ENCODE data around the gene MRTO4.
"Not testable (repeated sequence)": the region's sequence is repeated elsewhere in the genome, so short reads cannot be mapped to it uniquely, and the experiment has no call there.

The MRTO4 gene

DNA sequence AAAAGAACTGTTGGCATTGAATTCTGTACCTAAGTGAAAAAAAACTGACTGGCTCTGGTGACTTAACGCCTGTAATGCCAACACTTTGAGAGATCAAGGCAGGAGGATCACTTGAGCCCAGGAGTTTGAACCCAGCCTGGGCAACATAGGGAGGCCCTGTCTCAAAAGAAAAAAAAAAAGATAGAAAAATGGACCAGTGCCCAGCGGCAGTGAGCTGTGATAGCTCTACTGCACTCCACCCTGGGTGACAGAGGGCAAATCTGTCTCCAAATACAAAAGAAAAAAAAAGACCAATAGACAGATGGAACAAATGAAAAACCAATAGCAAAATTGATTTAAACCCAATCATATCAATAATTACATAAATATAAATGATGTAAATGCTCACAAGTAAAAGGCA, 37.6 kb downstream of the MRTO4 start:
- TF ChIP-seq, protein P1, sequence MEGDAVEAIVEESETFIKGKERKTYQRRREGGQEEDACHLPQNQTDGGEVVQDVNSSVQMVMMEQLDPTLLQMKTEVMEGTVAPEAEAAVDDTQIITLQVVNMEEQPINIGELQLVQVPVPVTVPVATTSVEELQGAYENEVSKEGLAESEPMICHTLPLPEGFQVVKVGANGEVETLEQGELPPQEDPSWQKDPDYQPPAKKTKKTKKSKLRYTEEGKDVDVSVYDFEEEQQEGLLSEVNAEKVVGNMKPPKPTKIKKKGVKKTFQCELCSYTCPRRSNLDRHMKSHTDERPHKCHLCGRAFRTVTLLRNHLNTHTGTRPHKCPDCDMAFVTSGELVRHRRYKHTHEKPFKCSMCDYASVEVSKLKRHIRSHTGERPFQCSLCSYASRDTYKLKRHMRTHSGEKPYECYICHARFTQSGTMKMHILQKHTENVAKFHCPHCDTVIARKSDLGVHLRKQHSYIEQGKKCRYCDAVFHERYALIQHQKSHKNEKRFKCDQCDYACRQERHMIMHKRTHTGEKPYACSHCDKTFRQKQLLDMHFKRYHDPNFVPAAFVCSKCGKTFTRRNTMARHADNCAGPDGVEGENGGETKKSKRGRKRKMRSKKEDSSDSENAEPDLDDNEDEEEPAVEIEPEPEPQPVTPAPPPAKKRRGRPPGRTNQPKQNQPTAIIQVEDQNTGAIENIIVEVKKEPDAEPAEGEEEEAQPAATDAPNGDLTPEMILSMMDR (conservative IDR thresholded peaks at IDR 0.05; ENCODE audit: low read depth, low read length): no peak
- DNase-seq (ENCODE audit: low read depth): no peak
- H3K4me3 ChIP-seq (ENCODE audit: low read length): peak overlapping the region; percentile 51

DNA sequence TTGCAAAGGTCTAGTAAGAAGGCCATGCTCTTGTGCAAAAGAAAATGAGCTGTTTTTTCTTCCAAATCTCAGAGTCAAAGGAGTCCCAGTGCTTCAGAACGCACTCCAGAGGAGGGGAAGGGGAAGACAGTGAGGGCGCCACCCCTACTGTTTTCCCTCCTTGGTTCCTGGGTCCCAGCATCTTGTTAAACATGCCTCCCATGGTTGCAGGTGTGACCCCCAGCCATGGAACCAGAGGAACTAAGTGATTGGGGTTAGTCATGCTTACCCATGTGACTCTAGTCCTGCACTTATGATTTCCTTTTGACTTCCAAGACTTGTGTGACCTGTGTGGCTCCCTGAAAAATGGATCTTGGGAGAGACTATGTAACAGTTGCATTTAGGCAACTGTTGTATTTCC, 43.0 kb downstream of the MRTO4 start:
- no peak for DNase-seq (ENCODE audit: low read depth)
- TF ChIP-seq, protein P1 (conservative IDR thresholded peaks at IDR 0.05; ENCODE audit: low read depth, low read length): no peak
- H3K4me3 ChIP-seq (ENCODE audit: low read length): no peak overlapping the region

DNA sequence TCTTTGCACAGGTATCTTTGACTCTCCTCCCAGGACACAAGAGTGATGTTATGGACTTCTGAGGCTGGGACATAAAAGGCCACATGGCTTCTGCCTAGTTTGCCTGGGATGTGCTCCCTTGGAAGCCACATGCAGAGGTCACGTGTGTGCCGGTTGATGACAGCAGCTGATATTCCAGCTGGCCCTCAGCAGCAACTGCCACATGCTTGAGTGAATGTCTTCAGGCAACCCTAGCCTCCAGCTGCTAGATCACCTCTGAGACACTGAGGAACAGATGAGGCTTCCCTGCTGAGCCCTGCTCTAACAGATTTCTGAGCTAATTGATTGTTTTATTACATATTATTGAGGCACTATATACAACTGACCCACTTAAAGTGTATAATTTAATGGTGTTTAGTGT, 48.6 kb downstream of the MRTO4 start:
- DNase-seq (ENCODE audit: low read depth): no peak
- no peak overlapping the region for H3K4me3 ChIP-seq (ENCODE audit: low read length)
- TF ChIP-seq, protein P1 (conservative IDR thresholded peaks at IDR 0.05; ENCODE audit: low read depth, low read length): no peak

DNA sequence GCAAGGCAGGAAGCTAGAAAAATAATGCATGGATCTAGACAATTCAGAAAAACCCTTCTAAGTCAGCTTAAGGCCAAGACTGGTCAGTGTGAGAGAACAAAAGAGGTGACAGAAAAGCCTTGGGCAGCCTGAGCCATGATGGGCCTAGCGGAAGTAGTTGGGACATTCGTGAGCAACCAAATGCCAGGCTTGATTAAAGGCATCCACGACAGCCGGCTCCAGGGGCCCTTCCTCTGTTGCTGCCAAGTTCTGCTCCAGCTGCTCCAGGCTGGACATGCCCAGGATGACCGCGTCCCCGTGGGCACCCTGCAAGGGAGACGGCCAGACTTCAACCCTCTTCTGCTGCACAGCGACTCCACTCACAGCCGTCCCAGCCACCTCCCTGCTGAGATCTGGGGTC, 52.5 kb downstream of the MRTO4 start:
- H3K4me3 ChIP-seq (ENCODE audit: low read length); DNase-seq (ENCODE audit: low read depth): not testable (repeated sequence)

DNA sequence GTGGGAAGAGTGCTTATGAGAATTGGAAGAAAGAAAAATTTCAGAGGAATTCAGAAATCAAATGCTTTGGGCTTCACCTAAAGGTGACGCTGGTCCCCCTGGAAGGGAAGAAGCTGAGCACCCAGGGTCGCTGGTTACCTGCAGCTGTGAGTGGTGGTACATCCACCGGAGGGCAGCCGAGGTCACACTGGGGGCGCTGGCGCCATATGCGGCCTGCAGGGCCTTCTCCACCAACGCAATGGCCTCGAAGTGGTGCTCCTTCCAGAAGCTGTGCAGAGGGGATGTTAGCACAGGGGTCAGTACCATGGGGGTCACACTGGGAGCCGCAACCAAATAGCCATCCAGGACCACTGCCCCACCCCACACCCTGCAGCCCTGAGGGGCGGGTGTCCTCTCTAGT, 54.3 kb downstream of the MRTO4 start:
- TF ChIP-seq, protein P1 (conservative IDR thresholded peaks at IDR 0.05; ENCODE audit: low read depth, low read length): no peak
- H3K4me3 ChIP-seq (ENCODE audit: low read length): no peak overlapping the region
- no peak for DNase-seq (ENCODE audit: low read depth)

DNA sequence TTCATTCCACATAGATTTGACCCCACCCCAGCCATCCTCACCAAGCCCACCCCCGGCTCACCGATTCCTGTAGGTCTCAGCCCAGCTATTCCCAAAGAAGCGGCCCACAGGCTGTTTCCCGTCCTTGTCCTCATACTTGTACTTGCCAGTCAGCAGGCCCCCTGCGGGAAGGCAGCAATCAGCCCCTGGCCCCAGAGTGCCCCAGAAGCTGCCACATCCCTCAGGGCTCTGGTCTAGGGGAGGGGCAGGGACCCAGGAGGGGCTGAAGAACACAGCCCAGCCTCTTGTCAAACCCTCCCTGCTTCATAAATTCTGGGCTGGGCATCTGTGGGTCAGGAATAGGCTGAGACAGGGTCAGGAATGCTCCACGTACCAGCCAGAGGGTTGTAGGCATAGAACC, 55.3 kb downstream of the MRTO4 start:
- no peak for DNase-seq (ENCODE audit: low read depth)
- no peak overlapping the region for H3K4me3 ChIP-seq (ENCODE audit: low read length)
- TF ChIP-seq, protein P1 (conservative IDR thresholded peaks at IDR 0.05; ENCODE audit: low read depth, low read length): no peak

DNA sequence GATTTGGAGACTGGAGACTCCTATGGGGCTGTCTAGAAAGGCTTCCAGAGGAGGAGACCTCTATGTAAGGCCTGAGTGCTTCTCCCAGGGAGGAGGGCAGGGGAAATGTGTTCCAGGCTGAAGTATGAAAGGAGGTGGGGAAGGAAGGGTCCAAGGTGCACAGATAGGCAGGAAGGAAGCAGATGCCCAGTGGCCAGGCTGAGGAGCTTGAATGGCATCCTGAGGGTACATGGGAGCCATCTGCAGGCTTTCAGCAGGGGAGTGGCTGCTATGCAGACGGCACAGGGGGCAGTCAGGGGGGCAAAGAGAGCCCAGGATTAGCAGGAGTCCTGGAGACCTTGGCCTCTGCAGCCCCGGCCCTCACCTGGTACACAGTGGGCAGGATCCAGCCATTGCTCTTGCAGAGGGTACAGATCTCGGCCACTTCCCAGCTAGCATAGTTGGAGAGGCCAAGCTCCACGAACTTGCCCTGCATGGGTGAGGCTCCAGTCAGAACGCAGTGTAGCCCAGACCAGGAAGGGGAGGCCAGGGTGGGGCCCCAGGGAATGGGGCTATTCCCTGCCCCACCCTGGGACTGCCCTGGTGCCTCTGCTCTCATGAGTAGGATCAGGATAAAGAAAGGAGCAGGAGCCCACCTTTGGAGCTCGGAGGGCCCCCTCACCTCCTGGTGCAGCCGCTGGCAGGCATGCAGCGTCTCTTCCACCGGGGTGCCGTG, 56.3 kb downstream of the MRTO4 start:
- TF ChIP-seq, protein P1 (conservative IDR thresholded peaks at IDR 0.05; ENCODE audit: low read depth, low read length): no peak

More for the DNA sequence above, 56.3 kb downstream of the MRTO4 start:
- H3K4me3 ChIP-seq (ENCODE audit: low read length): no peak overlapping the region
- DNase-seq (ENCODE audit: low read depth): no peak
